HL-60 (cell line): ENCODE measurements around the gene OSBPL2.

ENCODE experiments used
- CTCF ChIP-seq: IDR thresholded peaks from one replicate; pipeline ENCODE4 v1.5.1; 2011; ENCODE audit warnings: low read length, control low read depth, inconsistent platforms; ENCODE audit not compliant: insufficient read depth
- POLR2AphosphoS5 ChIP-seq: IDR thresholded peaks from 2 replicates; pipeline ENCODE4 v1.6.1; 2012; ENCODE audit warnings: low read depth

- TF ChIP-seq POLR2AphosphoS5, result no peak
- TF ChIP-seq CTCF, result no peak
Observed at GRCh38 chr20:62329389-62330377, 91.4 kb downstream of the OSBPL2 start.
